Rectal smooth muscle tissue (tissue), 1 donor: Measurements from ENCODE around the gene CPED1.

Experiments
- H3K27ac ChIP-seq: one replicate; pipeline ENCODE4 v1.7.0; 2013; ENCODE audit warnings: low read depth, low read length, inconsistent platforms
- H3K27me3 ChIP-seq: one replicate; pipeline ENCODE4 v1.7.0; 2013; ENCODE audit warnings: low read length; ENCODE audit not compliant: control insufficient read depth, insufficient read depth
- H3K36me3 ChIP-seq: one replicate; pipeline ENCODE4 v1.7.0; 2013; ENCODE audit warnings: low read length; ENCODE audit not compliant: control insufficient read depth, insufficient read depth
- H3K4me1 ChIP-seq: one replicate; pipeline ENCODE4 v1.7.0; 2013; ENCODE audit warnings: low read length; ENCODE audit not compliant: control insufficient read depth, insufficient read depth
- H3K4me3 ChIP-seq: one replicate; pipeline ENCODE4 v1.7.0; 2013; ENCODE audit warnings: low read length
- H3K9ac ChIP-seq: one replicate; pipeline ENCODE4 v1.7.0; 2013; ENCODE audit warnings: low read length

CPED1 gene

DNA sequence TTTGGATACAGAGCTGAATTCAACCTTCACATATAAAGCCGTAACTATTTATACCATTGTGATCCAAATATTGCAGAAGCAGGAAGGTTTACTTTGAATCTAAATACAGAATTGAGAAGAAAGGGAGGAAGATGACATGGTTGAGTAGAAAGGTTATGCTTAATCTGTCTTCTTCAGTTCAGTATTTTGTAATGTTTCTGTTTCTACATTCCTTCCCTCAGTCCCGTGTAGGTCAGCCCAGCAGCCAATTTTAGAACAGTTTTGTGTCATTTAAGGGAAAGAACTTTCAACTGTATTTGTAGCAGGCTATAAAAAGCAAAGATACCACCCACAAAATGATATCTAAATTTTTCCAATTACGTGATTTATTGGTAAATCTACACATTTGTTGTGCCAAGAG, 97.4 kb downstream of the CPED1 start:
- Histone ChIP-seq H3K9ac (no peak overlapping the region), H3K27me3 (no peaks in the 10 kb centered on the region), H3K4me3 (no peak overlapping the region), H3K36me3 (no peaks in the 10 kb centered on the region), H3K27ac (peak overlapping the region; percentile 55), H3K4me1 (peaks cover 15% of the 10 kb centered on the region)

DNA sequence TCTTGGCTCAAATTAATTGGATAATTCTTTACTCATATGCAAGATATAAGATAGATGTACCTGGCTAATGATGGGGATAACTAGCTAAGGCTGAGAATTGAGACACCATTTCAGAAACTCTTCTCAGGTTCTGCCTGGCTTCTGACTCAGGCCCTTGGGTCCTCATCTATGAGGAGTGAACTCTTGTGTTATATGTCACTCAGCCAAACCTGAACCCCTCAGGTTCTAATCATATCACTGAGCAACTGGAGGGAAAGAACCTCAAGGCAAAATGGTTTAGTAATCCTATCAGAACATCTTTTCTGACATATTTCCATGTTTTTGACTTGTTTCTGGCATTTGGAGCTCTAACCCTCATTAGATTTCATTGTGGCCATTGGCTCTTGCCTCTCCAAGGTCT, 100.4 kb downstream of the CPED1 start:
- Histone ChIP-seq H3K27me3 (no peaks in the 10 kb centered on the region), H3K27ac (no peak overlapping the region), H3K4me3 (no peak overlapping the region), H3K36me3 (no peaks in the 10 kb centered on the region), H3K9ac (no peak overlapping the region), H3K4me1 (peaks cover 15% of the 10 kb centered on the region)

DNA sequence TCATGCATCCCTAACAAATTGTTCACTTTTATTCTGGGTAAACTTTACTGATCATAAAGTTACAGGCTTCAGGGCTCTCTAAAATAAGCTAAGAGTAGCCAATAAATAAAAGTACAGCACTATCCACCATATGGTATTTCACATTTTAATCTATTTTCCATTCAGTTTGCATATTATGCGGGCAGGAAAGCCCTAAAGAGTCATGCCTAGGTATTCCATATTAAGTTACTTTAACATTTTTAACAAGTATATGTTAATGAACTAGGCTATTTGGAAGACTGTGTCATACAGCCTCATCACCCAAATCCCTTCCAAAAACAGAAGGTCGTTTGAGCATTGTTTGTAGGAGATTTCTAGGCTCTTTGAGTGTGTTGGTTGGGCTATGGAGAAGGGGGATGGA, 106.3 kb downstream of the CPED1 start:
- Histone ChIP-seq H3K36me3 (no peaks in the 10 kb centered on the region), H3K9ac (no peak overlapping the region), H3K27ac (no peak overlapping the region), H3K4me1 (no peaks in the 10 kb centered on the region), H3K27me3 (no peaks in the 10 kb centered on the region), H3K4me3 (no peak overlapping the region)

DNA sequence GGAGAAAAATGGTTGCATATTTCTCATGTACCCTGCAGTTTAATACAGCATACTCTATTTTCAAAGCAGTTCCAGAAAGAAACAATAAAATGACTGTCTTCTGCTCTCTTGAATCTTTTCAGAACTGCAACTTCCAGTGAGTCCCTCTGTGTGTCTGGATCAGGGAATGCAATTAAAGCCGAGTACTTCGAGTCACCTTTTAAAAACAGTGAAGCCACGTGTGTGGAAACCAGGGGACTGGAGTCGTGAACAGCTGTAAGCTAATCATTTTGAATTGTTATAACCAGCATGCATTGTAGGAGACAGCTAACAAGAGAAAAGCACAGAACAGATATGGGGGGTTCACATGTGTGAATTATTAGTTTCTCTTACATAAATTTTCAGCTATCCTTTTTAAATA, 109.1 kb downstream of the CPED1 start:
- no peak overlapping the region for H3K4me3 ChIP-seq
- H3K27me3 ChIP-seq = no peaks in the 10 kb centered on the region
- H3K36me3 ChIP-seq = peaks cover 2% of the 10 kb centered on the region
- no peak overlapping the region for H3K9ac ChIP-seq
- H3K4me1 ChIP-seq = no peaks in the 10 kb centered on the region
- H3K27ac ChIP-seq = no peak overlapping the region

DNA sequence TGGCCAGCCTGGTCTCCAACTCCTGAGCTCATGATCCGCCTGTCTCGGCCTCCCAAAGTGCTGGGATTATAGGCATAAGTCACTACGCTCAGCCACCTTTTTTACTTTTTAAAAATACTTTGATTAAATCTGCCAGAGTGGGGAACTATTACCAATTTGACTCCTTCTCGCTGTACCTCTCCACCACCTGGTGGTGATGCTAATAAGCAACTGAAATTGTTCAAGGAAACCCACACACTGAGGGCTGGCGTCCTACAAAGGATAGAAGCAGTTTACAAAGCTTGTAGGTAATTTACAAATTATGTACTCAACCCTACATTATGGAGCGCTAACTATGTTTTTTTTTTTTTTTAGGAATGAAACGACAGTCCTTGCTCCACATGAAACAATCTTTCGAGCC, 111.1 kb downstream of the CPED1 start:
- H3K36me3 ChIP-seq = peaks cover 5% of the 10 kb centered on the region
- no peaks in the 10 kb centered on the region for H3K27me3 ChIP-seq
- H3K4me1 ChIP-seq = no peaks in the 10 kb centered on the region
- no peak overlapping the region for H3K27ac ChIP-seq
- no peak overlapping the region for H3K4me3 ChIP-seq
- no peak overlapping the region for H3K9ac ChIP-seq

DNA sequence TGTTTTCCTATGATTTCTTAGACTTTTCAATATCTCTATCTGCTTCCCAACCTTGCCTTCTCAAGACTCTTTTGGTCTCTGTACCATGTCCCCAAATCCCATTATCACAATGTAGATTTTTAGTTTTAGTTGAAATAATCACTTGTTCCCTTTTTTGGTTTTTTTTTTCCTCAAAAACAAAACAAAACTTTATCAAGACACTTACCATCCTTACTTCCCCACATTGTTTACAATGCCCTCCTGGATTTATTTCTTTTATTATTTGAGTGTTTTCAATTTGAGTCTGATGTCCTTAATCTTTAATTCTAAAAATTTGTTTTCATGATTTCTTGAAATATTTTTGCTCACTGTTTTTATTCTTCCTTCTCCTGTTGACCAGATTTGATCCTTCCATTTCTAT, 112.6 kb downstream of the CPED1 start:
- peaks cover 5% of the 10 kb centered on the region for H3K36me3 ChIP-seq
- H3K27ac ChIP-seq = no peak overlapping the region
- no peak overlapping the region for H3K4me3 ChIP-seq
- H3K4me1 ChIP-seq = no peaks in the 10 kb centered on the region
- H3K9ac ChIP-seq = no peak overlapping the region
- H3K27me3 ChIP-seq = no peaks in the 10 kb centered on the region

DNA sequence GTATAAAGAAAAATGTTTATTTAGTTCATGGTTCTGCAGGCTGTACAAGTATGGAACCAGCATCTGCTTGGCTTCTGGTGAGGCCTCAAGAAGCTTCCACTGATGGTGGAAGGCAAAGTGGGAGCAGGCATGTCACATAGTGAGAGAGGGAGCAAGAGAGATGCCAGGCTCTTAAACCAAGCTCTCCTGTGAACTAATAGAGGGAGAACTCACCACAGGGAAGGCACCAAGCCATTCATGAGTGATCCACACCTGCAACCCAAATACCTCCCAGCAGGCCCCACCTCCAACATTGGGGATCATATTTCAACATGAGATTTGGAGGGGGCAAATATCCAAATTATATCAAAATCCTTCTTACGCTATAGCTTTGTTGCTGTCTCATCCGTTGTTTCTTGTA, 113.1 kb downstream of the CPED1 start:
- H3K36me3 ChIP-seq = peaks cover 5% of the 10 kb centered on the region
- H3K4me3 ChIP-seq = no peak overlapping the region
- no peaks in the 10 kb centered on the region for H3K4me1 ChIP-seq
- H3K9ac ChIP-seq = no peak overlapping the region
- no peaks in the 10 kb centered on the region for H3K27me3 ChIP-seq
- no peak overlapping the region for H3K27ac ChIP-seq

DNA sequence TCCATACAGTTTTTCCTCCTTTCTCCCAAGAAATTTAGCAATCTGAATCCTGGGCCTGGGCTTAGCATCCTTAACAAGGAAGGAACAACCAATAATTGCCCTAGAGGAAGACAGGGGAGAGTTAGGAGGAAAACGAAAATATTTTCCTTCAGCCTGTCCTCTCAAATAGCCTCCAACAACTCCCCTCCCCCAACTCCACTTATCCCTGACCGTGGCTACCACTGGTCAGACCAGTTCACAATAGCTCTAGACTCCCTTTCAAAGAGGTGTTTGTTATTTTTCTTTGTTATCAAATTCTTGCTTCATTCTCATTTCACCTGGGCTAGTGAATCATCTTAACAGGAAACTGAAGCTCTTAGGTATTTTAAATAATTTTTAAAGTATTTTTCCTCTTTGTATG, 114.1 kb downstream of the CPED1 start:
- no peak overlapping the region for H3K9ac ChIP-seq
- H3K27me3 ChIP-seq = no peaks in the 10 kb centered on the region
- no peaks in the 10 kb centered on the region for H3K4me1 ChIP-seq
- H3K27ac ChIP-seq = no peak overlapping the region
- H3K36me3 ChIP-seq = peaks cover 5% of the 10 kb centered on the region
- no peak overlapping the region for H3K4me3 ChIP-seq

DNA sequence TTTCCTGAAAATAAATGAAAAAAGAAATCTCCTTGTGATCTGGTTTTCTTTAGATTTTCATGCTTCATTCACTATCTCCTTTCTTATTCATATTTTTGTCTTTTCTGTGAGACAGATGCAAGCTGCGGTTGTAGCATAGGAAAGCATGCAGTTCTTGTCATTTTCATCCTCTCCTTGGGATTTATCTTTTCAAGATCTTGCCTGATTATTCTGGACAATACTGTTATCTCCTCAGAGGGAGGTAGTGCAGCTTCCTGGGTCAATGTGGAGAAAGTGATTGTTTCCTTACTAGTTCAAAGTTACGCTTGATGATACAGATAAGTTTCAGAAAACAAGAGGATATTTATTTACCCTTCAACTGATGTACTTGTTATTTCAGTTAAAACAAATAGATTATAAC, 114.6 kb downstream of the CPED1 start:
- no peaks in the 10 kb centered on the region for H3K4me1 ChIP-seq
- H3K36me3 ChIP-seq = peaks cover 5% of the 10 kb centered on the region
- H3K27ac ChIP-seq = no peak overlapping the region
- H3K4me3 ChIP-seq = no peak overlapping the region
- no peak overlapping the region for H3K9ac ChIP-seq
- no peaks in the 10 kb centered on the region for H3K27me3 ChIP-seq

DNA sequence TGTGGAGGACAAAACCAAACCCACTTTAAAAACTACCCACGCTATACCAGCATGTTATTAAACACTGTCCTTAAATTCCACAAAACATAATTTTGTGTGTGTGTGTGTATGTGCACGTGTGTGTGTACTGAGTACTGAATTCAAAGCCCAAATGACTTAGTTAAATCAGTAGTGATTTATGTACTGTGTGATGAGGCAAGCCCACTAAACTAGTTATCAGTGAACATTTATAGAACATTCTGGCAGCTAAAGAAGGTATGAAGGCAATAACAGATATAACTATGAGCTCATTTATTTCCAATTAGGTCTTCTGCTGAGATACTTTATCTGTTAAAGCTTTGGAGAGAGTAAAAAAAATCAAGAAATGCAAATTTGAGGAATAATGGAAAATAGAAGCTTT, 115.1 kb downstream of the CPED1 start:
- Histone ChIP-seq H3K9ac (no peak overlapping the region), H3K27ac (no peak overlapping the region), H3K4me3 (no peak overlapping the region), H3K27me3 (no peaks in the 10 kb centered on the region), H3K4me1 (no peaks in the 10 kb centered on the region), H3K36me3 (peaks cover 5% of the 10 kb centered on the region)

DNA sequence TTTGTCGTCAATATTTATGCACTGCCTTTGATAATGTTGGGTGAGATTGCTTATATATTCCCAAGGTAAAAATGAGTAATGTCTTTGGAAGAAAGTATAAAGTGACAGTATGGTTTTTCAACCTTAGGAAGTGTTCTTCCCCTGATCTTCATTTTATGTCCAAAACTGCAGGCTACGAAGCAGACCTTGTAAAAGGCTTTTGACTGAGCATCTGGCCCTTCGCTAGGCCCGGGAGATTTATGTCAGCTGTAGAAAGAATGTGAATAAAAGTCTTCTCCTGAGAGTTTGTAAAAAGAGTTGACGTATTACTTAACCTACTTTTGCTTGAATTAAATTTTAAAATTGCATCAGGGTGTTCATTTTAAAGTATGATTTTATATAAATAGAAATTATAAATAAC, 116.8 kb downstream of the CPED1 start:
- H3K9ac ChIP-seq = no peak overlapping the region
- H3K4me3 ChIP-seq = no peak overlapping the region
- H3K4me1 ChIP-seq = no peaks in the 10 kb centered on the region
- no peak overlapping the region for H3K27ac ChIP-seq
- H3K36me3 ChIP-seq = peaks cover 5% of the 10 kb centered on the region
- no peaks in the 10 kb centered on the region for H3K27me3 ChIP-seq

DNA sequence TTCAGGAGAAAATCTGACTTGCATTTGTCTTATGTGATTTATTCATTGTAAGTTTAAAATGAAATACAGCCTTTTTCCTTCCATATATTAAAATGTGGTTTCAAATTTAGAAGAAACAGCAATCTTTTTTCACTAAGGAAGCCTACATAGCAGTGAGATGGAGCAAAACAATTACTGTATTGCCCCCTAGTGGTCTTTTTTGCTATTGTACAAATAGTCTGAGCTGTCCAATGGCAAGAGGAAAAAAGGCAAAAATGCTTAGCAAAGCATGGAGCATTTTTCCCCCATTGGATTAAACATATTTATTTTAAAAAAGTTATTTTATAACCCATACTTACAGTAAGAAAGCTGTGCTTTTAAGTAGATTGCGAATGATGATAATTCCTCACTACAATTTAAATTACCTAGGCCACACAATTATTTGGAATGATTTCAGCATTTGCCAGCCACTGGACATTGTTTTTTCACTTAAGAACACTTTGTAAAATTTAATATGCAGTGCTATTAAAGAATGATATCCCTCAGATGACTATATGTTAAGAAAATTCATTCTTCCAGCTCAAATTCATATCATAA, 119.5 kb downstream of the CPED1 start:
- H3K4me1 ChIP-seq = no peaks in the 10 kb centered on the region
- no peak overlapping the region for H3K9ac ChIP-seq
- H3K27ac ChIP-seq = no peak overlapping the region
- H3K4me3 ChIP-seq = no peak overlapping the region
- H3K36me3 ChIP-seq = peaks cover 5% of the 10 kb centered on the region
- no peaks in the 10 kb centered on the region for H3K27me3 ChIP-seq

DNA sequence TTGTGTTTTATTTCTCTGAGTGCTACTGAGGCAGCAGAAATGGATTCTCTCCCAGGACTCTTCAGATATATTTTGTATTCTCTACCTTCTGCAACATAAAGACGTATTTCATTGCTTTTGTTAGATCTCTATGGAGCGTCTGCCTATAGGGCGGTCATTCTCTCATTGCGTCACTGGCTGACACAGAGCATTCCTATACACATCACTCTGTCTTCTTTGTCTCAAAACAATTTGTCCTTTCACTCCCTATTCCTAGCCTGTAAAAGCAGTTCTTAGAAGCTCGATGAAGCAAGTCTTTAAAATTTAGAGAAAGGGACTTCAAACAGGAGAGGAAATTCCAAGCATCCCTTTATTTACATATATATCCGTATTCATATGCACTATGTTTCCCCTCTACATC, 120.6 kb downstream of the CPED1 start:
- Histone ChIP-seq H3K27ac (no peak overlapping the region), H3K9ac (no peak overlapping the region), H3K4me3 (no peak overlapping the region), H3K36me3 (peaks cover 2% of the 10 kb centered on the region), H3K4me1 (peaks cover 3% of the 10 kb centered on the region), H3K27me3 (no peaks in the 10 kb centered on the region)
